Caki2 (cell line): ENCODE measurements around the gene PRKAR1A. TPM values are rescaled to one million over a fixed set of nuclear protein-coding genes. Genes with fewer than 3 reads are reported as not detected.

ENCODE experiments used
- DNase-seq: peaks from one replicate; pipeline ENCODE4 v3.0.0-alpha.2; 2015; ENCODE audit warnings: low read depth
- in situ Hi-C: cut with HindIII; loops from 2 replicates; pipeline ENCODE4 v1.10.0; 2016; ENCODE audit warnings: low sequenced_read_pairs, low pct_unique_long_range_greater_than_20kb, mixed read lengths
- total RNA-seq: library from RNA; depleted of rRNA; stranded (reverse); fragments of >200 nt; shearing (Covaris generic); gene quantifications from 2 replicates; pipeline ENCODE4 v1.2.3, GENCODE V29; 2014; ENCODE audit warnings: low replicate concordance

PRKAR1A gene
- total RNA-seq, 1 experiment from 2014 or later, result 127 TPM

DNA sequence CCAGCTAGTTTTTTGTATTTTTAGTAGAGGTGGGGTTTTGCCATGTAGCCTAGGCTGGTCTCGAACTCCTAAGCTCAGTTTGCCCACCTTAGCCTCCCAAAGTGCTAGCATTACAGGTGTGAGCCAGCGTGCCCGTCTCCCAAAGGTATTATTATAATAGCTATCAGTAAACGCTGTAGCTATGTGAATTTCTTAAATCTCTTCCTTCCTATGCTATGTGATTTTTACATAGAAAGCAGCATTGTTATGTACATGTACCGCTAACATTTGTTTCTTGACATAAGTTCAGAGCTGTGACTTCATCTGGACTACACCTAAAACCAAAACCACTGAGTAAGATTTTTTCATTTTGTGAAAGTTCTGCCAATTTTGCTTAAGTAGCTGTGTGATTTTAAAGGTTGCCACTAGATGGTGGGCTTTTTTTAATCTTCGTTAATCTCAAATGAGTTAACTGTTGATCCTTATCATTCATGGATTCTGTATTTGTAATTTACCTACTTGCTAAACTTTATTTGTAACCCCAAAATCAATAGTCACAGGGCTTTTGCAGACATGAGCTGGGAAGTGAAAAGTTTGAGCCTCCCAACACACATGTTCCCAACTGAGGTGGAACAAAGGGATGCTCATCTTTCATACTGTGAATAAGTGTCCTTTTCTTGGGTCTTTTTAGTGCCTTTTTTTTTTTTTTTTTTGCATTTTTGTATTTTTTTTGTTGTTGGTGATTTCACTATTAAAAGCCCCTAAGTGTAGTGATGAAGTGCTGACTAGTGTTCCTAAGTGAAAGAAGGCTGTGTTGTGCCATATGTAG lies 21.9 kb downstream of the PRKAR1A start:
- DNase-seq, result peak; percentile 24
- in situ Hi-C loops, result no loop called here

DNA sequence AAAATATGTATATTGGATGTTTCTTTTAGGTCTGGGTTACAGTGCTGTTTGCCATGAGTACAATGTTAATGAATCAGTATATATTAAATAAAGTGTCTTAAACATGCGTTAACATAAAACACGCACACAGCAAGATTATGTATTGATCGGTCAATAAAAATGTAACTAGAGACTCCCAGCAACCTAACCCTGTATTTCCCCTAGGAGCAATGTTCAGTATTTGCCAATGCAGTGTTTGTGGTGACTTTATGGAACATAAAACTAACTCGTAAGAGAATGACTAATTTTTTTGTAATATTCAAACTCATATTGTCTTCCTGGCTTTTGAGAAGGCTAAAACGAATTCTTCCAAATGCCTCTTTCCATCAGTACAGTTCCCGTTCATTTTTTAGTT lies 22.5 kb downstream of the PRKAR1A start:
- in situ Hi-C loops, result no loop called here
- no peak for DNase-seq

DNA sequence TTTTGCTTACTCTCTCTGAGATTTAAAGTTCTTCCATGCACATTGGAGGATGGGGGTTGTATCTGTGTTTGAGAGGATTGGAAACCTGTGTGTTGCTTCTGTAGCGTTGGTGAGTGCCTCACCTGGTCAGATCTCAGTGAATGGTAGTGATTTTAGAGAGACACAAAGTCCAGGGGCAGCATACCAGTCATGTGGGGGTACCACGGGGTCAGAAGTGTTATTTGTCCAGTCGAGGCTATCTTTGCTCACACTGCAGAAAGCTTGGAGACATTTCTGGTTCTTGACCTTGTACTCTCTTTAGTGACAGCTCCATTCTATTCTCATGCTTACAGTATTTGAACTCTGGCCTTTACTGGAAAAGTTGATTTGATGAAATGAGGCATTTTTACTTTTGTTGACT lies 23.7 kb downstream of the PRKAR1A start:
- no peak for DNase-seq
- in situ Hi-C loops, result no loop called here

DNA sequence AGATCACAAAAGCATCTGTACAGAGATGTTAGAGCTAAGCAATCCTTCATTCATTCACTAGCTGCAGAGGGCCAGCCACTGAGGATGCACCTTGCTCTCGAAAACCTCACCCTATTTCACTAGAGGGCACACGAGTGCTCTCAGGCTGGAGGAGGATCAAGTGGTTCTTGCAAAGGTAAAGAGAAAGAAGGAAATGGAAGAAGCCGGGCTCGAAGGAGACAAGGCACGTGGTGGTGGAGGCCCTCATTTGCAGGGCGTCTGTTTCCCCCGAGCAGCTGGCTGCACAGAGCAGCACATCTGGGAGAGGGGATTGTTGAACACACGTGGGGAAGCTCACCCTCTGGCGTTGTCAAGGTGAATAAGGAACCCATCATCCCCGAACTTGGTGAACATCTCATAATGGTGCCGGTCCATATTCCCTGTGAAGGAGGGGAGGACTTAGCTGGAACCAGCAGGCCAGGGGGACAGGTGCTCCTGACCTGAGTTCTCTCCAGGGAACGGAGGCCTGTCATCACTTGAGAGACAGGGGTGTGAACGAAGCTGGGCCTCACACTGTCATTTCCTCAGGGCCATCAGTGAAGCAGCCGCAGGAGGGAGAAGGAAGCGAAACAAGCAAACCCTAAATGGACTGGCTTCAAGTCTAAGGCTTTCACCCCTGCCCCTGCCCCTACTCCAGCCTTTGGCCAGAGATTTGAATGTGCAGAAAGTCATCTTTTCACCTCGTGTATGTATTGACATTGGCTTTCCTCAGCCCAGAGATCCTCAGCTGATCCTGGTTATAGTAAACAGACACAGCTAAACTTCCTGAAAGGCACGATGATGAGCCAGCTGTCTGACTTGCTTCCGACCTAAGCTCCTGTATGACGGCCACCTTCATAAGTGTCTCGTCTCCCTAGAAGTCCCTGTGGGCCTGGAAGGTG lies 27.6 kb downstream of the PRKAR1A start:
- no peak for DNase-seq
- in situ Hi-C loops, result no loop called here

DNA sequence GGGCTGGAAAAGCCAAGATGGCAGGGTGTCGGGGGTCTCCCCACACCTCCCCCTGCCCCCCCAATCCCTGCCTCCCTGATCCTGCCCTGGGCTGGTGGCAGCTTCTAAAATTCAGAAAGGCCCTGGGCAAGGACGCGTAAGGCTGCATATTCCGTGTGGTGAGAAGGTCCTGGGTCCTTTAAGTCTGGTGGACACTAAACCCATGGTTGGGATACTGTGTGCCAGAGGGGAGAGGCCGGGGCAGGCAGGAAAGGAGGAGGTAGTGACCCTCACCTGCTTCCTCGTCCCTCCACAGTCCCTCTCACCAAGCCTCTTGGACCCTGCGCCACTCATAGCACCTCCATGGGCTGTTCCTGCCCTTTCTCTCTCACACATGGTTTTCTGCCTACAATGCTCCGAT lies 28.8 kb downstream of the PRKAR1A start:
- in situ Hi-C loops, result no loop called here
- DNase-seq, result no peak

DNA sequence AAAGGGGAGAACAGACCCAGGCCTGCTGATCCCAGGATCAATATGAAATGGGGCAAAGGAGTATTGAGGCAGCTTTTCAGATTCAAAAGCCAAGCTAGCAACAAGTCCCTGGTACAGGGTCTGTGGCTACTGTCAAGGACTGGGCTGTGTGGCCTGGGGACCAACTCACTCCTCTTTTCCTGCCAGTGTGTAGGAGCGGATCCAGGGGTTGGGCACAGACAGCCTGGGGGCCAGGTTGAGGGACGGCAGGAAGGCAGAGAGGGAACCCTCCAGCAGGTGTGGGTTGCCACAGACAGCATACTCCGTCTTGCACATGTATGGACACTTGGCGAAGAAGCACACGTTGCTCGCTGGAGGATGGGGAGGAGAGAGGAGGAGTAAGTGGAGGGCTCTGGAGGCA lies 29.6 kb downstream of the PRKAR1A start:
- in situ Hi-C loops, result no loop called here

DNA sequence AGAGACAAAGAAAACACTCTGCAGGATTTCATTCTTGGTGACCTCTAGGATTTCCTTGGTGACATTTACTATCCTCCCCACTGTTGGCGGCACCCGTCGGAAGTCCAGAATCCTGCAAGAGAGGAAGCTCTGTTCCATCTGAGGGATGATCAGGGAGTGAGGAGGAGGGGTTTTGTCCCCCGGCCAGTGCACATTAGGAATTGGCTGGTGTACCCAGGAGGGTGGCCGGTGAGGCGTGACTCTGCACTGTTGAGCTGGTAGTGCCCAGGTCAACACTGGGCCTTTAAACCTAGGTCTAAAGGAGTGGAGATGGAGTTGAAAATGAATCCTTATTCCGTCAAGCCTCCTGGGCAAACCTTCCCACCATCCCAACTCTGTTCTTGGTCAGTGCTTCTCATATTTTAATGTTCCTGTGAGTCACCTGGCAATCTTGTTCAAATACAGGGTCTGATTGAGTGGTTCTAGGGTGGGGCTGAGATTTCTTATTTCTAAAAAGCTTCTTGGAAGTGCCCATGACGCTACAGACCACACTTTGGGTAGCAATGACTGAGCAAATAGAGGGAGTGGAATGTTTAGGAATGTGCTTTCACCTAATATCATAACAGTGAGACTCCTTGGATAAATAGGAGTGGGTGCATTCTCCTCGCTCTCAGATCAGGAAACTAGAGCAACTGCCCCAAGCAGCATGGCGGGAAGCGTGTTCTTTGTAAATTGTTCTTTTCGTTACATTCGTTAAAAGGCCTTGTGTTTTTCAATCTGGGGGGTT lies 30.7 kb downstream of the PRKAR1A start:
- in situ Hi-C loops, result no loop called here
- peak; percentile 40 for DNase-seq

More for the DNA sequence above, 29.6 kb downstream of the PRKAR1A start:
- DNase-seq, result no peak

DNA sequence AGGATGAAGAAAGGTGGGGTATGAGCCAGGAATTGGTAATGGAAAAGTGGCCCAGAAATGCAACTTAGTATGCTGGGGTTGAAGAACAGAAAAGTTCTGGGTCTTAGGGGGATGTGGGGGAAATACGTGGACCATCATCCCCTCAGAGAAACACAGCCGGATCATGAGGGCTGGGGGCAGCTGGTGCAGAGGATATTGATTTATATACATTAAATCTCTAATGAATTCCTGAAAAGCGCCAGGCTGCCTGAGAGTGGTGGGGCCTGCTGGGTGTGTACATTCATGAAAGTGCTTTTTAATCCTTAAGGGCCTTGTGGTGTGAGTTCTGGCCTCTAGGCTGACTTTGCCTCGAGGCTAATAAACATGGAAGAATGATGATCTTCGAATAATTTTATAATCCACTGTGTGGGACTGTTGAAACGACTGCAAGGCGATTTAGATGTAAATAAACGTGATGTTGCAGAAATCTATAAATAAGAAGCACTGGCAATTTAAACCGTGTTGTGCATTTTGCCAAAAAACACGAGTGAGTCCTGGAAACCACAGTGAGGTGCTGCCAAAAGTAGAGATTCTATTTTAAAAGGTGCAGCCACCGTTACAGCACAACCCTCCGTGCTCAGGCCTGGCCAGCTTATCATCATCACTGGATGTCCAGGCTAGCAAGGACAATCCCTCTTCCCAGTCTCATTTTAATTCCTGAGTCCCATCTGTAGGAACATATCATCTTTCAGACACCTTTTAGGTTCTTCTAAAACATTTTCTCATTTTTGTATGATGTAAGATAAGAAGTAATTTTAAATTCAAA lies 32.1 kb downstream of the PRKAR1A start:
- no peak for DNase-seq
- in situ Hi-C loops, result no loop called here

DNA sequence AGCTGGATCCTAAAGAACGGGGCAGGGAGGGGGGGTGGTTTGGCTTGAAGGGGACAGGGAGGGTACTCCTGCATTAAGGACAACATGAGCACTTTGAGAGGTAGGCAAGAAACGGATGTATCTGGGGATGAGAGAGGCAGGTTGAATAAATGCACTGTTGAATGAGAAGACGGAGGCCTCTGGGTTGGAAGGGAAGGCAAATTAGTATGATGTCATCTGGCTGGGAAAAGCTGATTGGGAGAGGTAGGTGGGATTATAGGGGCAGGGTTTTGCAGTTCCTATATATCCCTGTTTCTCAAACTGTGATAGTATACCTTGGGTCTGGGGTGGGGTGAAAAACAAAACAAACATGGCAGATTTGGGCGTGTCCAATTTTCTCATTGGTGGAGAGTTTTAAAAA lies 44.3 kb downstream of the PRKAR1A start:
- no peak for DNase-seq
- in situ Hi-C loops, result no loop called here

DNA sequence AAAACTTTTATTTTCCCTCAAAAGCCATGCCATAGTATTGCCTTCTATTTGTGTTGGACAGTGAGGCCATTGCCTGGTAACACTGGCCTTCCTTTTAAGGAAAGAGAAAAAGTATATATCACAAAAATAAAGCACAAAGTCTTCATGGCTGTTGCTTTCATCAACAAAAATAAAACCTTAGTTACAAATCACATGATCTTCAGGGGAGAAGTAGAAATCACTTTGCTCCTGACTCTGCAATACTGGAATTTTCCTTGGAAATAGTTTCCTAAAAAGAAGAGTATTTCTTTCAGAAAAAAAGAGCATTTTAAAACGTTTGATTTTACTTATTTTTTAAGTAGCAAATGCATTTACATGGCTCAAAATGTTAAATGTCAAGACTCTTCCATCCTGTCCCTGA lies 47.1 kb downstream of the PRKAR1A start:
- in situ Hi-C loops, result no loop called here
- DNase-seq, result no peak

DNA sequence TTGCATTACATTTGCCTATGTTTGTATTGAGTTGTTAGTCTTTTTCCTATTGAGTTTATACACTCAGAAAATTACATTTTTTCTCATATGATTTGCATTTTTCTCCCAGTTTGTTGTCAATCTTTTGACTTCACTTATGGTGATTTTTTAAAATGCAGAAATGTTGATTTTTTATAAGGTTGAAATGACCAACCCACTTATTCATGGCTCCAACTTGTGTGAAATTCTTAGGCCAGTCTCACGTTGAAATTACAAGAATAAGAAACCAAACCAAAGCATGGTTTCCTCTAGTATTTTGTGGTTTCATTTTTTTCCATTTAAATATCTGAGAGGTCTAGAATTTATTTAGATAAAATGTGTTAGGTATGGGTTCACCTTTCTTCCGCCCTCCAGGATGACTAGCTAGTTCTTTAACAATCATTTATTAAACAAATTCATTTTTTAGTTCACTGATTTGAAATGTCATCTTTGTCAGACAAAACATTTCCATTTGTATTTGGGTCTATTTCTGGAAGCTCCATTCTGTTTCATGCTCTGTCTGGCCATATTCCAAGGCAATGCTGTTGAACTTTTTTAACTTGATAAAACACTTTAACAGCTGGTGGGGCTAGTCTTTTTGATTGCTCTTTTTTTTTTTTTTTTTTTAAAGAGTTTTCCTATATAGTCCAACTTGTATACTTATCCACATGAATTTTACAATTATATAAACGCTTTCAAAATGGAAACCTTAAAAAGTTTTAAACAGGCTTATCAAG lies 48.9 kb downstream of the PRKAR1A start:
- in situ Hi-C loops, result no loop called here
- no peak for DNase-seq

DNA sequence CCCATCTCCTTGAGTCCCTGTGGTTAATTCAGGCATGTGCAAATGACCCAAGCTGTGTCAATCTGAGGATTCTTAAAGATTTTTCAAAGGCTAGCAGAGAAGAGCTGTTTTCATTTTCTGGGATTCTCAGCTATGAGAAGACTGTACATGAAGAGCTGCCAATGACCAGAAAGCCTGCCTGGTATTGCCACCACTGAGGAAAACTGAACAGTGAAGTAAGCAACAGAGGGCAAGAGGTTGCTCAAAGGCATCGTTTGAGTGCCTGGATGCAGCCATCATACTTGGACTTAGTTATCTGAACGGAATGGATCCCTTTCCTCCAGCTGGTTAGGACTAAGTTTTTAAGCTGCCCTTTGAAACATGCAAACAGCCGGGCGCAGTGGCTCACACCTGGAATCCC lies 50.5 kb downstream of the PRKAR1A start:
- in situ Hi-C loops, result no loop called here
- no peak for DNase-seq

DNA sequence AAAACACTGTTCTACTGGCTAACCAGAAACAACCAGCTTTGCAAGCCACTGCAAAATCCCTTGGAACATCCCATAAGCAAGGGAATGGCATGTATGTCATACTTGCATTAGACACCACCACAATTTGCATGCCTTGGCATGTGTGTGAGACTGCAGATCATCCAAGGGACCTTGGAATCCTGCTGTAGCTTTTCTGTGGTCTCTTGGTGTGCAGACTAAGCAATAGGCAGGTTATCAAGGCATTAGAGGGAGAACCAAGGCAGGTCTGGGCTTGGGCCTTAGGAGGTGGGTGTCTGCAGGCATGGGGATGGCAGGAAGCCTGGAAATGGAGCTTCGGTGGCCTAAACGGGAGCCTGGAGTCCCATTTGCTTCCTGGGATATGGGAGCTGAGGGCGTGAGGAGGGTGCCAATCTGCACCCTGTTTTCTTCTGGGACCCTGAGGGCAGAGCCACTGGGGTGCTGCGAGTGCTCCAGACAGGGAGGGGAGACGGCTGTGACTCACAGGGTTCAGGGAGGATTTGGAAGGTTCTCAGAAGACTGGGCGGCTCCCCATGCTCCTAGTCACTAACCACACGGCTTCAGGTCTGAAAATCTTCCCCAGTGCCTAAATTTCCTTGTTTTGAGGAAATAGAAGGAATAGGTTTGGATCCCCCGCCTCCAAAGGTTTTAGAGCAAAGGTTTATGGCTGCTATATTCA lies 52.3 kb downstream of the PRKAR1A start:
- no peak for DNase-seq
- in situ Hi-C loops, result no loop called here

DNA sequence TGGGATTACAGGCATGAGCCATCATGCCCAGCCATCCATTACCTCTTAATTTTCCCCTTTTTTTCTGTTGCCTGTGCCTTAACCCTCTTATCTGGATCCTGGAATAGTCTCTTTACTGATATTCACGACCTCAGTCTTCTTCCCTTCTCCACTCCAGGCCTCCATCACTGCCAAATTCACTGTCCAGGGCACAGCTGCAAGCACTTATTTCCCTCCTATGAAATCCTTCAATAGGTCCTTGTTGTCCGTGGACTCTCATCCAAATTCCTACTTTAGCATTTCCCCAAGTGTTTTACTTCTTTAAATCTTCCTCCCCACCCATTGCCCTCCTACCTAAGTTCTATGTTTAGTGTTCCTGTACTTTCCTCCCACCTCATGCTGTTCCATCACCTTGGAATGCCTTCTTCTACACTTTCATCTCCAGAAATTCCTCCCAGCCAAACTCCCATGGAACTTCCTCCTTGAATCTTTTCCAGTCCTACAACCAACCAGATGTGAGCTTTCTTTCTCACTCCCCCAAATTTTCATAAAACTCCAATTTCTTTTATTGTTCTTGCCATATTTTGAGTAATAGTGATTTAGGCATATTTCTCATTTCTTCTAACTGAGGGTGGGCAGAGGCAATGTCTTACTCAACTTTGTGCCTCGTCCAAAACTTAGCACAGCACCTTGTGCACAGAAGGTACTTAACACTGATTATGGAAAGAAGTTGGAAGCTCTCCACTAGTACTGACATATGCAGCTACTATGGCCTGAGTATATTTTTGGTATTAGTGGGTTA lies 53.6 kb downstream of the PRKAR1A start:
- in situ Hi-C loops, result no loop called here

DNA sequence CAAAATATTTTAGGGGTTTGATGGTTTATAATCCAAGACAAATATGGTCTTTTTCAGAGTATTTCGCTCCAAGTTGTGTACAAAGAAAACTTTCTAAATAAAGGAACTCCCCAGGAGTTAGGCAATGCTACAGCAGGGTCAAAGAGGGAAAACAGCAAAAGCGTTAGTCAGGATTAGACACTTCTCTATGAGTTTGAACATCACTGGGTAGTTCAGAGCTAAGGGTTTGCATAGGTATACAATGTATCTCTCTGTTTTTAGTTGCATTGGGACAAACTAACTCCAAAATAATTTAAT lies 54.2 kb downstream of the PRKAR1A start:
- no peak for DNase-seq
- in situ Hi-C loops, result no loop called here

More for the DNA sequence above, 53.6 kb downstream of the PRKAR1A start:
- DNase-seq, result no peak

DNA sequence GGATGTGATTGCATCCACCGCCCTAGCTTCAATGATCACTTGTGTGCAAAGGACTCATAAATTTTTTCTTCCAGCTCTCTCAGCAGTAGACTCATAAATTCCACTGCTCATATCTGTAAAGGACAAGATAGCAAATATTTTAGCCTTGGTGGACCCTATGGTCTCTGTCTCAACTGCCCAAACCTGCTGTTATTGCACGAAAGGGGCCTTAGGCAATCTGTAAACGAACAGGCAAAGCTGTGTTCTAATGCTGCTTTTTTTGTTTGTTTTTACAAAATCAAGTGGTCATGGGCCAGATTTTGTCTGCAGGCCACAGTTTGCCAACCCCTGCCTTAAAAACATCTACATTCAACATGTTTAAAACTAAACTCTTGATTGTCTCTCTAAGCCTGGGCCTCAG lies 54.8 kb downstream of the PRKAR1A start:
- no peak for DNase-seq
- in situ Hi-C loops, result no loop called here
